Activated CD8-positive, alpha-beta memory T cell treated with anti-CD3 and anti-CD28 coated beads, Interleukin-2, amount 50 U/mL, for 24 hours (primary cell): ENCODE results near the gene GRAMD2A.
"Not testable (repeated sequence)": the region's sequence is repeated elsewhere in the genome, so short reads cannot be mapped to it uniquely, and the experiment has no call there.

ENCODE experiments used
- DNase-seq: peaks from one replicate; pipeline ENCODE4 v3.0.0-alpha.2; 2020; ENCODE audit errors: extremely low read depth

The GRAMD2A gene

DNA sequence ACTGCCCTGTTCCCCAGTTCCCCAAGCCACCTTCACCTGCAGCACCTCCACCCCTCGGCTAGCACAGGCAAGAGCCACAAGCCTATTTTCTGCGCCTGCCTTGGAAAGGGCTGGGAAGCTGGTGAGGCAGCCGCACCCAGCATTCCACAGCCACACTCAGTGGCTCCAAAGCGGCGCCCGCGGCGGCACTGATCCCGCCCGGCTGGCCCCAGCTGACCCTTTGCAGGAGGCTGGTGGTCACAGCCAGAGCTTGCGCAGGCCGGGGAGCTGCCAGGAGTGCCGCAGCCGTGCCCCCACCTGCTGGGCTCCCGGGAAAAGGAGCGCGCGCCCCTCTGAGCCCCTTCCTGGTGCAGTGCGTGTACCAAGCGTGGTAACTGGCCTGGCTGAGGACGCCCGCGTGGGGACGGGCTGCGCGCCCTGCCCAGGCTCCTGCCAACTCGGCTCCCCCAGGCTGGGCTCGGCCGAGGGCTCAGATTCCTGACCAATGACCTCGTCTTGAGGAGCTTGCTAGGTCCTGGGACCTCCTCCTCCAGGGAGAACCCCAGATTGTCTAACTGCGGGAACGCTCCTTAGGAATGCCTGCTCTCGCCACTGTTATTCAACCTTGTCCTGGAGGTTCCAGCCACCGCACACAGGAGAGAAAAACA is 13.3 kb downstream of the GRAMD2A start:
- DNase-seq = no peak

DNA sequence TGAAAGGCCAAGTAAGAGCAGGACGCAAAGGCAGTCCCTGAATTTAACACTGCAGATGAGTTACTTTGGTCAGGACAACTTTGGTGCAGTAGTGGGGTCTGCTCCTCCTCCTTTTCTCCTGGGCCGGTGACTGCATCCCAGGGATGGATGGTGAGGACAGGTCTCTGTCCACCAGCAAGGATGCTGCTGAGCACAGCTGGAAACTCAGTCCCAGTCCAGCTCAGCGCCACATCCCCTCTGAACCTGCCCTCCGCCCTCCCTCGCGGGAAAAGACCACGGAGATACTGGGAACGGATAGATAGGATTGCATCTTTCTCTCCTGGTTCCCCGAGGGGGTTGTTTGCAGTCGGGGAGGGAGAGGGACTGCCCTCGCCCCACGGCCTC is 13.8 kb downstream of the GRAMD2A start:
- DNase-seq = no peak

DNA sequence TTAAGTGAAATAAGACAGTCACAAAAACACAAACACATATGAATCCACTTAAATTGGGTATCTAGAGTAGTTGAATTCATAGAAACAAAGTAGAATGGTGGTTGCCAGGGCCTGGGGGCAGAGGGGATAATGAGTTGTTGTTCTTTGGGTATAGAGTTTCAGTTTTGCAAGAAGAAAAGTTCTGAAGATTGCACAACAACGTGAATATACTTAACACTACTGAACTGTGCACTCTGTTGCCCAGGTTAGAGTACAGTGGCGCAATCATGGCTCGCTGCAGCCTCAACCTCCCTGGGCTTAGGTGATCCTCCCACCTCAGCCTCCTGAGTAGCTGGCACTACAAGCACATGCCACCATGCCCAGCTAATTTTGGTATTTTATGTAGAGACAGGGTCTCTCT is 14.9 kb downstream of the GRAMD2A start:
- no peak for DNase-seq

DNA sequence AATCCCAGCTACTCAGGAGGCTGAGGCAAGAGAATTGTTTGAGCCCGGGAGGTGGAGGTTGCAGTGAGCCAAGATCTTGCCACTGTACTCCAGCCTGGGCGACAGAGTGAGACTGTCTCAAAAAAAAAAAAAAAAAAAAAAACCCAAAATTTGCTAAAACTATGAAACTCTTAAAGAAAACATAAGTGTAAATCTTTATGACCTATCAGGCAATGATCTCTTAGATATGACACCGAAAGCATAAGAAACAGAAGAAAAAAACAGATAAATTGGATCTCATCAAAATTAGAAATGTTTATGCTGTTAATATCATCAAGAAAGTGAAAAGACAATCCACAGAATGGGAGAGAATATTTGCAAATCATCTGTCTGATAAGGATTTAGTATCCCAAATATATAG is 15.3 kb downstream of the GRAMD2A start:
- no peak for DNase-seq

DNA sequence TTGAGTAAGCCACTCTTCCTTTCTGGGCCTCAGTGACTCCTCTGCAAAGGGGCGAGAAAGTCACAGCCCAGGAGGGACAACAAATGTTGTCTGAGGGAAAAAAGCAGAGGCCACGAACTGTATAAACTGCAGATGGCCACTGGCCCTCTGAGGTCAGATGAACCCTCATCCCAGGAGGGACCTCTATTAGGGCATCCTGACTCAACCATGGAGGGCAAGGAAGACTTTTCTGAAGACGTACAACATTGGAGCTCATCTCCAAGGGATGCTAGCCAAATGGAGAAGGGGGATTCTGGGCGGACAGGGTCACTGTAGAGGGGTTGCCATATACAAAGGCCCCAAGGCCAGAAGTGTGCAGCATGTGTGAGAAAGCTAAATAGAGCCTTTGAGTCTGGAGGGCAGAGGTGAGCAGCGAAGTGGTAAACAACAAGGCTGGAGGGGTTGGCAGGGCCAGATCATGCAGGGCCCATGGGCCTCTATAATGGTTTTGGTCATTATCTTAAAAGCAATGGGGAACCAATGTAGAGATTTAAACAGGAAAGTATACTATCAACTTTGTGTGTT is 16.7 kb downstream of the GRAMD2A start:
- no peak for DNase-seq

DNA sequence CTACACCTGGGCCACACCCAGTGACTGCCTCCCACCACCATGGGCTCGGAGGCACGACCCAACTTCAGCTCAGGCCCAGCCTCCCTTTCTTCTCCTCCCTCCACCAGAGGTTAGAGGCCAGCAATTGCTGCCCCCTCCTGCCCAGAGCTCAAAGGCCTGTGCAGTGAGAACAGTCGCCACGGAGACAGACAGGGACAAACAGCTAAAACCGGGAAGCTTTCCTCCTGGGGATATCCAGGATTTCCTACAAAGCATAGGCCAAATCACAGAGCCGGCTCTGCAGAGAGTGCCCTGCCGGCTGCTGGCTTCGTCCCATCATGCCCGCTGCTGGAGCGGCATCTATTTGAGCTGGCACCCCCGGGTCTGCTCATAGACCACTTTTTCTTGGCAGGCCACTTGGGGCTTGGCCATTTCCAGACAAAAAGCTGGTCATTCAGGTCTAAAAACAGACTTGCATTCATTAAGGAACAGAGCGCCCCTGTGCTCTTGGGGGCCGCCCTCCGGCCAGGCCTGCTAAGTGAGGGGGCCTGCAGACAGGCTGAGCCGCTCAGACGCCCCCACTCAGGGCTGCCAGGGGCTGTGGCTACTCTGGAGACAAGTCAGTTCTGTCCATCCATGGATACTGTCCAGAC is 17.5 kb downstream of the GRAMD2A start:
- no peak for DNase-seq

DNA sequence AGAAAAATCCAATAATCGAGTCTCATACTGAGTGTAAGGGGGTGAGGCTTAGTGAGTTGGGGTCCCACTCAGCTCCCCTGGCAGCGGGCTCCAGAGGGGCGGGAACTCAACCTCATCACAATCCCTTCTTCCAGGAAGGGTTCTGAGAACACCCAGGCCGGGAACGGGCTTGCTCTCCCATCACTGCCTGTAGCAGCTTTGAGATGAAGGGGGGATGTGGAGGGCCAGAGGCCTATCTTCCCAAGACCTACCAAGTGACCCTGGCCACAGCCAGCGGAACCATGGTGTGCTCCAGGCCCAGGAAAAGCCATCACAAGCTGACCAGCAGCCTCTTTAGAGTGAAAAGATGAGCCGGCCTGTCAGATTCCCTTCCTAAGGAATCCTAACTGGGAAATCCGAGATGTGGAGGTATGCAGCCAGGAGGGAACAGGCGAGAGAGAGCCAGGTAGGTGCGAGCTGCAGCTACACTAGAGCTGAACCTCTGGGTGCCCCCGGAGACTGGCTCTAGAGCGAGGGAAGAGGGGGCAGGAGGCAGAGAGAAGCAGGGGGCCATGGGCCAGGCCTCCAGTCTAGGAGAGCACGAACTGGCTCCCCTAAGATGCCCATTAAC is 18.5 kb downstream of the GRAMD2A start:
- no peak for DNase-seq

DNA sequence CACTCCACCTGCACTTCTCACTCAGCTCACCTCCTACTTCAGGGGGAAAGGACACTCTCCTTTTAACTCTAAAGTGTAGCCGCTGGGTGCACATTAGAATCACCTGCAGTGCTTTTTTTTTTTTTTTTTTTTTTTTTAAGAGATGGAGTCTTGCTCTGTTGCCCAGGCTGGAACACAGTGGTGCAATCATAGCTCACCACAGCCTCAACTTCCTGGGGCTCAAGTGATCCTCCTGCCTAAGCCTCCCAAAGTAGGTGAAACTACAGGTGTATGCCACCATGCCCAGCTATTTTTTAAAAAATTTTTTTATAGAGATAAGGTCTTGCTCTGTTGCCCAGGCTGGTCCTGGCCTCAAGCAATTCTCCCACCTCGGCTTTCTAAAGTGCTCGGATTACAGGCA is 20.8 kb downstream of the GRAMD2A start:
- DNase-seq = no peak

DNA sequence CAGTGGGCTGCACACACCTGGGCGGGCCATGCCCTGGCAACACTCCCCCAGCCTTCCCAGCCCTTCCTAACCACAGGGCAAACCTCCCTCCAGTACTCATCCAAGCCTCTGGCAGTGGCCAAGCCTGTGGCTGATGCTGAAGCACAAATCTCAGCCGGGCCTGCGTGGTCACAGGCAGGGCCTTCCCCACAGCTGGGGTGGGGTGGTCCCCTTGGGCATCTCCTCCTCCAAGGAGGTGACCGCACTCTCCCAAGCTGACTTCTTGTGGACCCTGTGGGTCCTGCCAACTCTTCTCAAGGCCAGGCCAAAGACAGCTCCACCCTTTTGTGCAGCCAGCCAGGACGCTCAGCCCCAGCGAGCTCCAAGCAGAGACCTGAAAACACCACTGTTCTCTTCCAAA is 21.4 kb downstream of the GRAMD2A start:
- DNase-seq = no peak

DNA sequence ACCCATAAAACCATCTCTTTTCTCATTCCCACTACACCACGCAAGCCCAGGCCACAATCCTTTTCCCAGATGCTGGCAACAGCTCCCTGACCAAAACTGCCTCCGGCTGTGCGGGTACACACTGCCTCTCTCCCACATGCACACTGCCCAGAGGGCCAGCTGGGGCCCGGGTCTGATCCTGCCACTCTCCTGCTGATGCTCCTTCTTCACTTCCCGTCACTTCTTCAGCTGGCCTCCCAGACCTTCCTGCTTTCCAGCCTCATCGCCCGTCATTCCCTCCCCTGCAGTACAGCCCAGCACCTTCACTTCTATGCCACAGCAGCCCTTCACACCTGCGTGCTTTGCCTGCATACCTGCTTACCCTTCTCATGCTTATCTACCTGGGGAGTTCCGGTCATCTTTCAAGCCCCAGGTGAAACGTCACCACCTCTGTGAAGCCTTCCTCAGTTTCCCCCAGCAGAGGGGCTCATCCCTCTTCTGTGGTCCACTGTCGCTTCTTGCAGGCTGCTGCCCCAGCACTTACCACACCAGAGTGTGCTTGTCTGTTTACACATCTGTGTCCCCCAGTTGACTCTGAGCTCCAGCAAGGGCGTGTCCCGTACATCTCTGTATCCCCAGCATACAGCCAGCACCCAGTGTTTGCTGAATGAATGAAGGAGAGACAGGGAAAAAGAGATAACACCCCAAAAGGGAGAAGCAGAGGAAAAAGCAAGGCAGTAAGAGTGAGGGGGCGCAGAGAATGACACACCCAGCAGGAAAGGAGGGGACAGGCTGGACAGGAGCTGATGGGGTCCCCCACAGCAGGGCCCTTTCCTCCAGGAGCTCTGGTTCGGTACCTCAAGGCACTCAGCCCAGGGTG is 22.2 kb downstream of the GRAMD2A start:
- DNase-seq = no peak

DNA sequence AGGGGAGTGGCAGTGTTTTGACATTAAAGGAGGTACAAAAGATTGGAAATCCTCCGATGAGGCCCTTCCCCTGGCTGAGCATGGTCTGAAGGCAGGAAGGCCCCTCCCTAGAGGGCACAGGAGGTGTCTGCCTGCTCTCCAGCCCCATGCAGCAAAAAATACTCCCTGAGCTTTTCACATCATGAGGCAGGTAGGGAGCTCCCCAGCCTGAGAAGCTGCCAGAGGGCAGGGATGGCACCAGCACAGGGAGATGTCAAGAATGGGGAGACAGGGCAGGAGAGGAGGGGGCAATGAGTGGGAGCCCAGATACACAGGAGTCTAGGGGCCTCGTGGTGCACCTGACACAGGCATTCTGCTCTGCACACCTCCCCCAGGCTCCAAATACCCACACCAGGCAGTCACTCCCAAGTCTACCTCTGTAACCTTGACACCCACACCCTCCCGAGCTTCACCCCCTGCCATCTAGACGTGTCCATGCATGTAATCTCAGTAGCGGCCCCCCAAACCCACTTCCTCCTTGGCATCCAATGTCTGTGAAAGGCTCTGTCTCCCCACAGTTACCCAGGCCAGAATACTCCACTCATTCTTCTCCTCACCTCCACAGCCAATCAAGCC is 22.9 kb downstream of the GRAMD2A start:
- no peak for DNase-seq

DNA sequence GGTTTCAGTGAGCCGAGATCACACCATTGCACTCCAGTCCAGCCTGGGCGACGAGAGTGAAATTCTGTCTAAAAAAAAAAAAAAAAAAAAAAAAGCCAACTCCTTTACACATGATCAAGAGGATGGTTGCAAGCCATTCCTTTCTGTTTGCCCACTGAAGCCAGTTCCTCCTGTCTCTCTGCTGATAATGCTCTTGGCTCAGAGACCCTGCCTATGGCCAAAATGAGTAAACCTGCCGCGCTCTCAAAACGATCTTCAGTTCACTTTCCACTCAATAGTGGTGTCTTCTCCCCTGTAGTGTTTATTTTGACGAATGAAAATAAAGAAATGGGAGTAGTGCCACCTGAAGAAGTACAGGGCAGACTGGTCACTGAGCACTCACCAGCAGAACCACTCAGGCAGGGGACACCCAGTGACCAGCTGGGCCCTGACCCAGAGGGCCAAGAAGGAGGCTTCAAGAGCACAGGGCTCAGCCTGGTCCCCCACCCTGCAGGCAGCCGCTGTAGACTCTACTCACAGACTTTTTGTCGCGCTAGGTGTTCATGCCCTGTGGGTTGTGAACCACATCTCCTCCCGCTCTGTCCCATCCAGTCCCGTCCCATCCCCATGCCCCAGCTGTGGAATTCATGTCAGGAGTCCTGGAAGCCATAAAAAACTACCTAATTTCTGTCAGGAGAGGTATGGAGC is 23.6 kb downstream of the GRAMD2A start:
- no peak for DNase-seq

DNA sequence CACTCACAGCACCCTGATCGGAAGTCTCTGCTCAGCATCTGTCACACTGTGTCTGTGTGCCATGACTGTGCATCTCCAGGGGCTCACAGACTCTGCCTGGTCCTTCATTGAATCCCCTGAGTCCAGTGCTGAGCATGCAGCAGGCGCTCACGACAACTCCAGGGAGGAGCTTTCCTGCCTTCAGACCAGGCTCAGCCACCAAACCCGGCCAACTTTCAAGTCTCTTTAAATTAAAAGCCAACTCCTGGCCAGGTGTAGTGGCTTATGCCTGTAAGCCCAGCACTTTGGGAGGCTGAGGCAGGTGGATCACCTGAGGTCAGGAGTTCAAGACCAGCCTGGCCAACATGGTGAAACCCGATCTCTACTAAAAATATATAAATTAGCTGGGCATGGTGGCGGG is 24.2 kb downstream of the GRAMD2A start:
- no peak for DNase-seq

DNA sequence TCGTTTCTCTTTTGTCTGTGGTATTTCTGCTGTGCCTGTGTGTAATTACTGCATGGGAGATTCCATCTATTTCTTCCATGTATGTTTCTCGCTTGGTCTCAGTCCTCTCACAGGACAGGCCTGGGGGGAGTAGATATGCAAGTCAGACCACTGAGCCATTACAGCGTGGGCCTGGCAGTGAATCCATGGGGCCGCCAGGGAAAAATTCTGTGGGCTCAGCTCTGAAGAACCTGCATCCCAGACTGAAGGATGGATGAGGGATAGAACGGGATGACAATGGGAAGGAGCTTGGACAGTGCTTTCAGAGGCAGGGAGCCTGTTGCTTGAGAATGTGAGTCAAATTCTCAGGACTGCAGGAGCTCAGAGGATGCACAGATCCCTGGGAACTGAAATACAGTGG is 24.8 kb downstream of the GRAMD2A start:
- DNase-seq = no peak

DNA sequence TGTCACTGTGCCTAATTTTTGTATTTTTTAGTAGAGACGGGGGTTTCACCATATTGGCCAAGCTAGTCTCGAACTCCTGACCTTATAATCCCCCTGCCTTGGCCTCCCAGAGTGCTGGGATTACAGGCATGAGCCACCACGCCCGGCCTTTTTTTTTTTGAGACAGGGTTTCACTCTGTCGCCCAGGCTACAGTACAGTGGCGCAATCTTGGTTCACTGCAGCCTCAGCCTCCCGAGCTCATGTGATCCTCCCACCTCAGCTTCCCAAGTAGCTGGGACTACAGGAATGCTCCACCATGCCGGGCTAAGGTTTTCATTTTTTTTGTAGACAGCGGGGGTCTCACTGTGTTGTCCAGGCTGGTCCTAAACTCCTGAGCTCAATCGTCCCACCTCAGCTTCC is 25.6 kb downstream of the GRAMD2A start:
- not testable (repeated sequence) for DNase-seq

DNA sequence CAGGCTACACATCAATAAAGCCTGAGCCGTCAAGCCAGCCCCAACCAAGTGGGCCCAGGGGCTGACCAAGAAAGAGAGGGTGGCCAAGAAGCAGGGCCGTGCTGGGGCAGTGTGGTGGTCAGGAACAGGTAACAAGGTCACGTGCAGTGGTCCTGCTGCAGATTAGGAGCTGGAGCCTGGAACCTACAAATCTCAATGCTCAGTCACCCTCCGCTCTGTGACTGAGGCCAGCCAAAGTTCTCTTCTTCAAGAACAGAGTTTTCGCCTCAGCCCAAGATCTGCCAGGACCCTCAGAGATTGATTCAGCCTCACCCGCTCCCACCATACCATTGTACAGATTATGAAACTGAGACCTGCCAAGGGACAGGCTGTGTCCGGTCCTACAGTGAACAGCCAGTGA is 26.9 kb downstream of the GRAMD2A start:
- DNase-seq = no peak

DNA sequence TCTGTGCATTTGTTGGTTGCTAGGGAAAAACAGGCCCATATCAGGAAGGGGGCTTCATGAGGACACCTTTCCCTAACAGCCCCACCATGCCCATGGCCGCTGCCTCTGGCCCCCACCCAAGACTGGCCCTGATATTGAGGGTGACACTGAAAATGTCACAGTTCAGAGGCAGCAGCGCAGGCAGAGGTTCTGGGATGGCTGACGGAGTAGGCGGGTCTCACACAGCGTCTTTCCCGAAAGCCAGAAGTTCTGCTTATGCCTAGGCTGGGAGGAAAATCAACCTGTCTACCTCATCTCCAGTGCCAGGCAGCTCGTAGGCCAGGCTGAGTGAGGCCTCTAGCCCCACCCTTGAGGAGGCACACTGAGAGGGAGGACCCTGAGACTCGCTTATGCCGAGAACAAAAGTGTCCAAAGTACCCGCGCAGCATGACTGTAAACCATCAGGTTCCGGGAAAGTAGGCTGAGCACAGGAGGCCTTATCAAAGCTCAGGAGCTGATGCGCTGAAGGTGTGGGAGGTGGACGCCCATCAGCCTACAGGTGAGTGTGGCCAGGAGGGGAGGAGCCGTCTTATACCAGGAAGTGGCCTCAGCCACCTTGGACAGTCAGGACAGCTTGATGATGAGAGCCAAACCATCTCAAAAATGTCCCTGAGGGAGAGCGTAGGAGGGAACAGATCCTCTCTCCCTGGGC is 27.5 kb downstream of the GRAMD2A start:
- no peak for DNase-seq

DNA sequence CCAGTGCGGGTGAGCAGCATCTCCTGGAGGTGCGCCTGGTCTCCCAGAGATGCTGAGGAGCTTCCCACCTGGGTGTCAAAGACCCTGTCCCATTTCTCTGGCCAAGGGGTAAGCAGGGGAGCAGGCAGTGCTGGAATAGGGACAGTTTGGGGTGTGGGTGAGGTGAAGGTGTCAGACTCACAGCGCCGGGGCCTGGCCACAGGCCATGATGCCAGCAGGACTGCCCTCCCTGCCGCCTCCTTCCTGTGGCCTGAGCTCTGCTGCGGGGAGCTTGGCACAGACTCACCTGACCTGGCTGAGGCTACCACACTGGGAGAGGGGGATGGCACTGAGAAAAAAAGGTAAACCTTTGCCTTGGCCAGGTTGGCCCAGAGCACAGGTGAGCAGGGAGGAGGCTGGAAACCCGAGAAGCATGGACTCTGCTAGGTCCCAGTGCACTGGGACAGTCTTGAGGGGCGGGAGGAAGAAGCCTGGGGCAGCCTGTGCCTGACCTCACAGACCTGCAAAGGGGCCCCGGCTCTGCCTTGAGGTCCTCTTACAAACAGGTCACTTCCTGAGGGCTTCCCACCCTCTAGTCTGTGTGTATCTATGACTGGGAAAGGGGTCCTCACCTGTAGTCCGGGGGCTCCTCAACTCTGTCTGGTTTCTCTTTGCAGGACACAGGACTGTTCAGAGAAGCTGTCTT is 28.2 kb downstream of the GRAMD2A start:
- no peak for DNase-seq

DNA sequence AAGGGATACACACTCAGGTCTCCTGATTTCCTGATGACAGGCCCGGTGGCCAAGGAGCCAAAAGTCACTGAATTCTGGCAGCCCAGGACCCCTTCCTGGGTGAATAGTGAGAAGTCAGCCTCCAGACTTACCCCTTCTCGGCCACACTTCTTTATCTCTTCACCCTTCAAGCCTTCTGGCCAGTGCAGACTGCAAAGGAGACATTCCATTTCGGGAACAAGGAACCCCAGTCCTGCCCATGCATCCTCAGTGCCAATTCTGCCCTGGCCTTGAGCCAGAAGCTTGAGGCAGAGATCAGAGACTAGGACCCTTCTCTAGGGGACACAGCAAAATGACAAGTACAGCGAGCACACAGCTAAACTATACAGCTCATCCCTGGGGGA is 28.8 kb downstream of the GRAMD2A start:
- DNase-seq = no peak
